A673 (cell line): ENCODE measurements around the gene EFHD2.

Experiments
- CTCF ChIP-seq: fragments of 300-800, 200-600 bp; sonication (generic); conservative IDR thresholded peaks from 2 replicates; pipeline ENCODE4 v1.5.1; 2017; ENCODE audit warnings: low read depth, mild to moderate bottlenecking, antibody characterized with exemption, low read length, moderate library complexity, mixed read lengths
- EZH2 ChIP-seq: fragments of 200-600 bp; sonication (generic); IDR thresholded peaks from 2 replicates; pipeline ENCODE4 v1.6.1; 2017; ENCODE audit warnings: borderline replicate concordance, low read depth, mild to moderate bottlenecking, mixed read lengths, antibody characterized with exemption, low read length; ENCODE audit not compliant: poor library complexity, severe bottlenecking

- TF ChIP-seq CTCF (no peak), EZH2 (no peak)
Measured at GRCh38 chr1:15472587-15472986, 62.9 kb downstream of the EFHD2 start.
